ENCODE results near the gene MSH5.

- TF ChIP-seq CTCF (IDR thresholded peaks at IDR 0.05): no peak
- TF ChIP-seq POLR2A (IDR thresholded peaks at IDR 0.05): no peak
Observed at GRCh38 chr6:31708224-31708623, 31.6 kb upstream of the MSH5 start.
